IPS DF 4.7 (cell line): ENCODE data around the gene PDZD4.

Experiments used
- DNase-seq: peaks from one replicate; pipeline ENCODE4 v3.0.0-alpha.2; 2013; ENCODE audit warnings: low spot score; ENCODE audit errors: extremely low read depth

PDZD4 gene

DNA sequence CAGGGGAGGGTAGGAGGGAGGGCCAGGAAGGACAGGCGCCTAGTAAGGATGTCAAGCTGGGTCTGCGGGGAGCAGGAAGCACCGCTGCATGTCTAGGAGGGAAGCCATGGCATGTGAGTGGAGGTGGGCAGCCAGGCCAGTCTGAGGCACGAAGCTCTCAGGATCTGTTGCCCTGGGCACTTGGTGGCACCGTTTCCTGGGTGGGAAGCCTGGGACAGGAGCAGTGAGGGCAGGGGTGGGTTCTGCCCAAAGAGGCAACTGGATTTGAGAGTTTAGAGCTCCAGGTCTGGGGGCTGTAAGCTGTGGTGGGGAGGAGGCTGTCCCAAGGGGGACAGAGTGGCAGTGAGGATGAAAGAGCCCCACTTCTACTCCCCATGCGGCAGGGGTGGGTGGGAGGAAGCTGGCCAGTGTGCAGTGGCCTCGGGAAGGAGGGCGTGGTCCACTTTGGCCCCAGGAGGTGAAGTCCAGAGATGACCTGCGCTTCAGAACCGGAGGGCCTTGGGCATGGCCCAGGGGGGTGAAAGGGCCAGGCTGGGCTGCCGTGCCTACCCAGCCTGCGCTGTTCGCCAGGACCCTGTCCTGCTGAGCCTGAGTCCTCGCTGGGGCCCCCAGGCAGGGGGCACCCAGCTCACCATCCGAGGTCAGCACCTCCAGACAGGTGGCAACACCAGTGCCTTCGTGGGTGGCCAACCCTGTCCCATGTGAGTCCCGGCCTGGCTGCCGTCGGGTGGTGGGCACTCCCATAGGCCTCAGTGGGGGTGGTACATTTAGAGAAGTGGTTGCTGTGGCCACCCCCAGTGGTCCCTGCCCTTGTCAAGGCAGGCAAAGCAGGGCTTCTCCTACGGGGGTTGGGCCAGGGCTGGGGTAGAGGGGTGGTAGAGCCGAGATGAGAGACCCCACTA is 57.8 kb downstream of the PDZD4 start:
- DNase-seq = no peak

DNA sequence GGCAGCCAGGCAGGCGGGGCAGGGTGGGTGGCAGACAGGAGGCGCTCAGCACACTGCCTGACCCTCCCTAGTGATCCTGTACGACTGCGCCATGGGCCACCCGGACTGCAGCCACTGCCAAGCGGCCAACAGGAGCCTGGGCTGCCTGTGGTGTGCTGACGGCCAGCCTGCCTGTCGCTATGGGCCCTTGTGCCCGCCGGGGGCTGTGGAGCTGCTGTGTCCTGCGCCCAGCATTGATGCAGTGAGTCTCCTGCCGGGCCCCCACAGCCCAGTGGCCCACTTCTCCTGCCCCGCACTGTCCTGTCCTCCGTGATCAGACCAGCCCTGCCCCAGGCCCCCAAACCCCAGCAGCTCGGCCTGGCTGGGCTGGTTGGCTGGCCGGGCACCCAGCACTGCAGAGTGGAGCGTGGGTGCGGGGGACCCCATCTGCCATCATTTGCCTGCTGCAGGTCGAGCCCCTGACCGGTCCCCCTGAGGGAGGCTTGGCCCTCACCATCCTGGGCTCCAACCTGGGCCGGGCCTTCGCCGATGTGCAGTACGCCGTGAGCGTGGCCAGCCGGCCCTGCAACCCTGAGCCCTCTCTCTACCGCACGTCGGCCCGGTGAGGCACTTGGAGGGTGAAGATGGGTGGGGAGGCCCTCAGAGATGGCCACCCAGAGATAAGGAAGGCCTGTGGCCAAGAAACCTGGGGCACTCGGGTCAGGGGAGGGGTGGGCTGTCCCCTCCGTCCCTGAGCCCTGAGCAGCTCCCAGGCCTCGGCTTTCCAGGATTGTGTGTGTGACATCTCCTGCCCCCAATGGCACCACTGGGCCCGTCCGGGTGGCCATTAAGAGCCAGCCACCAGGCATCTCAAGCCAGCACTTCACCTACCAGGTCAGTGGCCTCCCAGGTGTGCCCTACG is 58.7 kb downstream of the PDZD4 start:
- no peak for DNase-seq

DNA sequence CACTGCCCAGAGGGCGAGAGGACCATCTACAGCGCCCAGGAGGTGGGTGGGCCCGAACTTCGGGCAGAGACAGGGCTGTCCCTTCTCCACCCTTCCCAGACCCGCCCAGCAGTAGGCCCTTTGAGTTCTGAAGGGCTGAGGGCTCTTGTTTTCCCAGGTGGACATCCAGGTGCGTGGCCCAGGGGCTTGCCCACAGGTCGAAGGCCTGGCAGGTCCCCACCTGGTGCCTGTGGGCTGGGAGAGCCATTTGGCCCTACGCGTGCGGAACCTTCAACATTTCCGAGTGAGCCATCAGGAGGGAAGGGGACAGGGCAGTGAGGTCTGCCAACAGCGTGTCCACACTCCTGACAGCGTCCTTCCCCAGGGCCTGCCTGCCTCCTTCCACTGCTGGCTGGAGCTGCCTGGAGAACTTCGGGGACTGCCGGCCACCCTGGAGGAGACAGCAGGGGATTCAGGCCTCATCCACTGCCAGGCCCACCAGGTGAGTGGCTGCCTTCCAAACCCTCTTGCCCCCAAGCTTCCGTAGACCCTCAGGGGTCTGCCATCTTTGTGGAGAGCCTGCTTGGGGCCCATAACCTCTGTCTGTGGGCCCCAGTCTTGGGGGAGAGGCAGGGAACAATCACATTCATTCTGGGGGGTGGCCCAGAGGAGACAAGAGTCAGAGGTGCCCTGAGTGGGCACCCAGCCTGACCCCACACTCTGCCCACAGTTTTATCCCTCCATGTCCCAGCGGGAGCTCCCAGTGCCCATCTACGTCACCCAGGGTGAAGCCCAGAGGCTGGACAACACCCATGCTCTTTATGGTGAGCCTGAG is 59.5 kb downstream of the PDZD4 start:
- DNase-seq = no peak

DNA sequence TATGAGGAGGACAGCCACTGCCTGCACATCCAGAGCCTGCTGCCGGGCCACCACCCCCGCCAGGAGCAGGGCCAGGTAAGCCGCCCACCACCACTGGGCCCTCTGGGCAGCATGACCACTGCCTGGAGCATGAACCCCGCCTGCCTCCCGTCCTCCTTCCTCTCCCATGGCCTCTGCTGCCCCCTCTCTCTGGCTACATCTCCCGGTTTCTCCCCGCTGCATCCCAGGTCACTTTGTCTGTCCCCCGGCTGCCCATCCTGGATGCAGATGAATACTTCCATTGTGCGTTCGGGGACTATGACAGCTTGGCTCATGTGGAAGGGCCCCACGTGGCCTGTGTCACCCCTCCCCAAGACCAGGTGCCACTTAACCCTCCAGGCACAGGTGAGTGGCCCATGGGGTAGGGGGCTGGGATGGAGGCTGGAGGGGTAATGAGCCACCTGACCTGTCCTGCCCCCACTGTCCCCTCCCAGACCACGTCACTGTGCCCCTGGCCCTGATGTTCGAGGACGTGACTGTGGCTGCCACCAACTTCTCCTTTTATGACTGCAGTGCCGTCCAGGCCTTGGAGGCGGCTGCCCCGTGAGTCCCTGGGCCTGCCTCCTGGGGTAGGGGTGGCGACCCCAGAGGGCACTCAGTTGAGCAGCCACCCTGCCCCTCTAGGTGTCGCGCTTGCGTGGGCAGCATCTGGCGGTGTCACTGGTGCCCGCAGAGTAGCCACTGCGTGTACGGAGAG is 60.3 kb downstream of the PDZD4 start:
- DNase-seq = no peak

DNA sequence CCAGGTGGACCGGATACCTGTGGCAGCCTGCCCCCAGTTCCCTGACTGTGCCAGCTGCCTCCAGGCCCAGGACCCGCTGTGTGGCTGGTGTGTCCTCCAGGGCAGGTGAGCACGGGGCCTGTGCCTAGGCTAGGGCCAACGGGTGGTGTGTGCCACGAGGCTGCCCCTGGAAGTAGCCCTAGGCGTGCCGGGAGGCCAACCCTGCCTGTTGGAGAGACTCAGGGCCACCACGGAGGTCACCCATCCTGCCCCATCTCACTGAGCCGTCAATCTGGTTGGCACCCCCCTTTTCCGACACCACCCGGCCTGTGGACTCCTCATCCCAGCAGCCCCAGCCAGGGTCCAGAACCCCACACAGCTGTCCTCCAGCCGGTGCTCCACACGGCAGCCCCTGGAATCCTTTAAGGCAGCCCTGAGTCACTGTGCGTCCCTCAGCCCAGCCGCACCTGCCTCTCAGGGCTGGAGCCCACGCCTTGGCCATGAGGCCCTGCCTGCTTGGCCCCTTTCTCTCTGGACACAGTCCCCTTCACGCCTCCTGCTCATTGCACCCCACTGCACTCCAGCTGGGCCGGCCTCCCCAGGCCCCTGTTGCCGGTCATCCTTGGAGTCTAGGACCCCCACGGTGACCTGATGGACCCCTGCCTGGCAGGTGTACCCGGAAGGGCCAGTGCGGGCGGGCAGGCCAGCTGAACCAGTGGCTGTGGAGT is 61.0 kb downstream of the PDZD4 start:
- no peak for DNase-seq

DNA sequence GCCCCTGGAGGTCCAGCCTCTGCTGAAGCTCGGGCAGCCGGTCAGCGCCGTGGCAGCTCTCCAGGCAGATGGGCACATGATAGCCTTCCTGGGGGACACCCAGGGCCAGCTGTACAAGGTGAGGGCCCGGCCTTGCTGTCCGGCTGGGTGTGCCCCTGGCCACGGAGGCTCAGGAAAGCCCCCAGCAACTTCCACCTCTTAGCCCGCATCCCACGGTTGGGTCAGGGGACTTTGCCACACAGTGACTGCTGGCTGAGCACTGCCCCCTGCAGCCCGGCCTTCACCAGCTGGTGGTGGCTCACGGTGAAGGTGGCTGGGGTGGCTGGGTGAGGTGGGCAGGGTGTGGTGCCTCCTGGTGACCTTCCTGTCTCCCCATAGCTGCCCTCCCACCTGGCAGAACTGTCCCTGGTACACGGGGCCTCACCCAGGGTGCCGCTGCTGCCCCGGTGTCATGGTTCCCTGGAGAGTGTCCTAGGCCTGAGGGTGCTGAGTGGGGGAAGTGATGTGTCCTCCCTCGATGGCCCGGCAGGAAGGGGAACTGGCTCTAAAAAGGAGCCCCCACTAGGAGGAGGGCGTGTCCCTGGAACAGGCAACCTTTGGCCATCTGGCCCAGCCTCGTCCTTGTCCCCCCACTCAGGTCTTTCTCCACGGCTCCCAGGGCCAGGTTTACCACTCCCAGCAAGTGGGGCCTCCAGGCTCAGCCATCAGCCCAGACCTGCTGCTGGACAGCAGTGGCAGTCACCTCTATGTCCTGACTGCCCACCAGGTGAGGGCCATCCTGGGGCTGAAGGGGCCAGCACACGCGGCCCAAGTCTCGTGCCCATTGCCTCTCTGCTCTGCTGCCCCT is 61.8 kb downstream of the PDZD4 start:
- no peak for DNase-seq

DNA sequence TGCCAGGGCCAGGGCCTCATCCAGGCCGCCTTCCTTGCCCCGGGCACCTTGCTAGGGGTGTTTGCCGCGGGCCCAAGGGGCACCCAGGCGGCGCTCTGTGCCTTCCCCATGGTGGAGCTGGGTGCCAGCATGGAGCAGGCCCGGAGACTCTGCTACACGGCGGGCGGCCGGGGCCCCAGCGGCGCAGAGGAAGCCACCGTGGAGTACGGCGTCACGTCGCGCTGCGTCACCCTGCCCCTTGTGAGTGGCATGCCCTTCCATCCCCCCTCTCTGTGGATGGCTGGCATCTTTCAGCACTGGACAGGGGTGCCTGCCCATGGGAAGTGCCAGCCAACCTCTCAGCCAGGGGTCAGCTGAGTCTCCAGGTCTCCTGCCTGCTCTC is 62.7 kb downstream of the PDZD4 start:
- no peak for DNase-seq

DNA sequence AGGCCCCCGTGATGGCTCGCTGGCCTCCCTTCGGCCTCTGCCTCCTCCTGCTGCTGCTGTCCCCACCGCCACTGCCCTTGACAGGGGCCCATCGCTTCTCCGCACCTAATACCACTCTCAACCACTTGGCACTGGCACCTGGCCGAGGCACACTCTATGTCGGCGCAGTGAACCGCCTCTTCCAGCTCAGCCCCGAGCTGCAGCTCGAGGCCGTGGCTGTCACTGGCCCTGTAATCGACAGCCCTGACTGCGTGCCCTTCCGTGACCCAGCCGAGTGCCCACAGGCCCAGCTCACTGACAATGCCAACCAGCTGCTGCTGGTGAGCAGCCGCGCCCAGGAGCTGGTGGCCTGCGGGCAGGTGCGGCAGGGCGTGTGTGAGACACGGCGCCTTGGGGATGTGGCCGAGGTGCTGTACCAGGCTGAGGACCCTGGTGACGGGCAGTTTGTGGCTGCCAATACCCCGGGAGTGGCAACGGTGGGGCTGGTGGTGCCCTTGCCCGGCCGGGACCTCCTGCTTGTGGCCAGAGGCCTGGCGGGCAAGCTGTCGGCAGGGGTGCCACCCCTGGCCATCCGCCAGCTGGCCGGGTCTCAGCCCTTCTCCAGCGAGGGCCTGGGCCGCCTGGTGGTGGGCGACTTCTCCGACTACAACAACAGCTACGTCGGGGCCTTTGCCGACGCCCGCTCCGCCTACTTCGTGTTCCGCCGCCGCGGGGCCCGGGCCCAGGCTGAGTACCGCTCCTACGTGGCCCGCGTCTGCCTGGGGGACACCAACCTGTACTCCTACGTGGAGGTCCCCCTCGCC is 63.3 kb downstream of the PDZD4 start:
- no peak for DNase-seq

DNA sequence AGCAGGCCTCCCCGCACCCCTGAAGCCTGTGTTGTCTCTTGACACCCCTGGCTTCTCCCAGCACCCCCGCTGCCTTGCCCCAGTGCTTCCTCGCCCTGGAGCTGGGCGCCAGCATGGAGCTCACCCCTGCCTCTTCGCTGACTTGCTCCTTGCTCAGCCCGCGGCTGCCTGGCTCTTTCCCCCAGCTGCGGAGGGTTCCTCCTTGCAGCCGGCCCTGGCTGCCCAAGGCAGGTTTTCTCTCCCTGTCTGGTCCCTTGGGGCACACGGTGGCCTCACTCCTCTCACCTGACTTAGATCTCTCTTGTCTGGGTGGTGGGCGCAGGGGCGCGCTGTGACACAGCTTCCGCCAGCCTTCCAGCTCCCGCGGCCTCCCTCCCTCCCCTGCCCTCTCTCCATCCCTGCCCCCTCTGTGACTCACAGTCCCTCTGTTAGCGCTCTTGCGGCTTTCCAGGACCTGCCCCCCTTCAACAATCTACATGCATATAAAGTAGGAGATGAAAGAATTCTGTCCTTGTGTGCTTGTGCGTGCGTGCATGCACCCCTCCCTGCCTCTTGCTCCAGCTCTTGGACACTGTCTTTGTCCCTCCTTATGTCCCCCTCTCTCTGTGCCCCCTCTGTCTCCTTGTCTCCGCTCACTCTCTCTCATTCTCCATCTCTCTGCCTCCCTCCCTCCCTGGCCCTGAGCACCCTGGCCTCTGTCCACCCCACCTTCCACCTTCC is 64.1 kb downstream of the PDZD4 start:
- DNase-seq = no peak

DNA sequence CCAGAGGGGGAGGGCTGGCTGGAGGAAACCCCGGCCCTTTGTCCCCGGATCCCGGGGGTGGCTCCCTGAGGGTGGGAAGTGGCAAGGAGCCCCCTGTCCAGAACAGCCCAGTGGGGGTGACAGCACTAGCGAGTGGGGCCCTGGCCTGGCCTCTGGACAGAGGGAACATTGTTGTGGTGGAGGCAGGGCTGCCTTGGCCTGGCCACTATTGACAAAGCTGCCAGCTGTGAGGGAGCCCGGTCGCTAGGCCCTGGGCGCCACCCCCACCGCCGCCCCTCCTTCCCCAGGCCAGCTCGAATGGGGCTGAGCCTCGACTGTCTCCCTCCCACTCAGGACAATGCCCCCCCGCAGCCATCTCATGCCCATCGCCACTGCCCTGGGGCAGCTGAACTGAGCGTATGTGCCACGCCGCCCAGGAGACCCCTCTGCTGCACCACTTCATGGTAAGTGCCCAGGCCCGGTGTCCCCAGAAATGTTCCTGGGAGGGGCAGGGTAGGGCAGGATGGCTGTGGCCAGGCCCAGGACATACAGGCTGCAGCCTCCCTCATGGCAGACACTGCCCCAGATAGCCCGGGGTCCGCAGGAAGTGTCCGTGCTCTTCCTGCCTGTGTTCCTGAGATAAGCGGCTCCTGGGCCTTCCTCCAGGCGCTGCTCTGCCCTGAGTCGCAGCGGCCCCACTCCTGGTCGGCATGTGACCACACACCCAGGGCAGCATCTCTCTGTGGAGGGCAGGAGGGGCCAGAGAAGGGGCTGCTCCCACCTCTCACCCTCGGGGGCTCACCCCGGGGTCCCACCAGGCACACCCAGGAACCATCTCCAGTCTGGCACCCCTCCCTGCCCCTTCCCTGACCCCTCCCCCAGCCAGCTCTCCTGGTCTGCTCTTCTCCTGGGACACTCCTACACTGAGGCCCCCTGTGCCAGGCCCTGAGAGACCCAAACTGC is 64.9 kb downstream of the PDZD4 start:
- no peak for DNase-seq

DNA sequence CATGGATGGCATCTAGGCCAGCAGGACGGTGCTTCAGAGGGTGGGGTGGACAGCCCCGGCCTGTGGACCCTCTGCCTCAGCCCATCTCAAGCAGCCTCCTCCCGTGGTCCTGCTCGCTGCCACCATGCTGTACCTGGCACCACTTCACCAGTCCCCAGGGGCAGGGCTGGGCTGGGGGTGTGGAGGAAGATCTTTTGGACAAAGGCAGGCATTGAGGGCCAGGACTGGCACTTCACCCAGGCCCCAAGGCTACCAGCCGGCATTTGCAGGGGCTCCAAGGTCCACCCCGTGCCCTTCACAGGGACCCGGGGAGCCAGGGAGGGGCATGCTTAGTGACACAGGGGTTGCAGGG is 65.6 kb downstream of the PDZD4 start:
- no peak for DNase-seq

DNA sequence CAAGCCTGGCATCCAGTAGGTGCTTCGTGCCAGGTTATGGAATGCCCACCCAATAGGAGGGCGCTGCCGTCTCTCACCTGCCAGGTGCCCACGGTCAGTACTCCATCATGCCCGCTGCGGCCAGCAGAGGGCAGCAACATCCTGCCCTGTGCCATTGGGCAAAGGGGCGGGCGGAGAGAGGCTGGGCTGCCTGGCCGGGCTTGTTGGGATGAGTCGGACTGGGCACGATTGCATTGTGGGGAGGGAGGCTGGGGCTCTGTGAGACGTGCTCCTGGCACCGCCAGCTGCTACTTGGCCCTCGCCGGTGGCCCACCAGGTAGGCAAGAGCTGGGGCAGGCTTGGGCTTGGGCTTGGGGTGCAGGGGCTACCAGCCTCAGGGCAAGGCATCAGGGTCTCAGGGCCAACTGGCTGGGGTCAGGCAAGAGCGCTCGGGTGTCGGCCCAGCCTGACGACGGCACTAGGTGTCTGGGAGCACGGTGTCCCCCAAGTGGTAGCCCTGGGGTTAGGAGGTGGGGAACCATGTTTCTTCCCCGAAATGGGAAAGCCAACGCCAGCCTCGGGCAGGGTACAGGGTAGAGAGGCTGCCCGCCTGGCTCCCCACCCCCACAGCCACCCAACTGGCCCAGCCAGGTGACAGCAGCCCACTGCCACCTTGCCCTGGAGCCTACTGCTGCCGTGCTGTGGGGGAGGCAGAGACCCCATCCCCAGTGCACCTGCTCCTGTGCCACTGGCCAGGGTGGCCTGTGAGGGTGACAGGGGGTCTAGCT is 66.2 kb downstream of the PDZD4 start, which contains the start of gene PLXNB3:
PLXNB3 (plus strand) TSS at position 261 of the 767 bp plus-strand sequence. CDS start 1,287 bp downstream, outside the sequence.
- no peak for DNase-seq

DNA sequence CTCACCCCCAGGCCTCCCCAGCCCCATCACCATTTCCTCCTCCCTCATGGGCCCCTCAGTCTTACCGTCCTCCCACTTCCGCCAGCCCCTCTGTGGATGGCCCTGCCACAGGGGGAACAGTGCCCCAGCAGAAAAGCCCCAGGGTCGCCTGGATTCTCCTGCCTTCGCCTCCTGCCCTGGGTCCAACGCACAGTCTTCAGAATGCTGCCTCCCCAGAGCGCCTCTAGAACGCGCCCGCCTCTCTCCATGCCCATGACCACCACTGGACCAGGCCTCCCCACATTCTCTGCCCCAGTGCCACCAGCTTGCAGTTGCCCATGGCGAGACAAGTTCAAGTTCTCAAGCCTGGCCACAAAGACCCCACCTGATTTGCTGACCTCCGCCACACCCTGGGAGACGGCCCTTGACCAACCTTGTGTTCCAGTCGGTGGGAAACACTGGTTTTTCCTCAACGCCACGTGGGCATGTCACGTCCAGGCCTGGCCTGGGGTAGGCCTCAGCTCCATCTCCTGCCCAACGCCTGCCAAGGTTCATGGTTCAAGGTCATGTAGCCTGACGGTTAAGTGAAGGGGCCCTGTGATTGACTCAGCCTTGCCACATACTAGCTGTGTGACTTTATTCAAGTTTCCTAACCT is 66.9 kb downstream of the PDZD4 start:
- DNase-seq = no peak

DNA sequence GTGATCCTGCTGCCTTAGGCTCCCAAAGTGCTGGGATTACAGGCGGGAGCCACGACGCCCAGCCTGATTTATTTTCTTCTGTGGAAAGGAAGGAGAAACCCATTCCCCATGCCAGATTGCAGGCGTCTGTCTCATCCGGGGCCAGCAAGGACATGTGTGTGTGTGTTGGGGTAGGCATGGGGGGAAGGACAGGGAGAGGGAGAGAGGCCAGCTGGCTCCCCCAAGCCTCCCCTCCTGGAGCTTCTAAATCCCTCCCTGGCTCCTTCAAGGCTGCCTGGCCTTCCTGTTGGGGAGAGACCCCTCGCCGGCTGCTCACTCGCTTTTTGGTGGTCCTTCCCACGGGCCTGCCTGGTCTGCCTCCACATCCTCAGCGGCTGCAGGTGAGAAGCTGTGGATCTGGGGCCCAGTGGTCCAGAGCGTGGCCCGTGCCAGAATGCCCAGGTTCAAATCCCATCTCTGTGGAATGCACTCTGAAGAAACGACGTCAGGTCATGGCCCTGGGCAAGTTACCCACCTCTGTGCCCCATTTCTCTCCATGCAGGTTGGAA is 67.6 kb downstream of the PDZD4 start:
- DNase-seq = no peak

DNA sequence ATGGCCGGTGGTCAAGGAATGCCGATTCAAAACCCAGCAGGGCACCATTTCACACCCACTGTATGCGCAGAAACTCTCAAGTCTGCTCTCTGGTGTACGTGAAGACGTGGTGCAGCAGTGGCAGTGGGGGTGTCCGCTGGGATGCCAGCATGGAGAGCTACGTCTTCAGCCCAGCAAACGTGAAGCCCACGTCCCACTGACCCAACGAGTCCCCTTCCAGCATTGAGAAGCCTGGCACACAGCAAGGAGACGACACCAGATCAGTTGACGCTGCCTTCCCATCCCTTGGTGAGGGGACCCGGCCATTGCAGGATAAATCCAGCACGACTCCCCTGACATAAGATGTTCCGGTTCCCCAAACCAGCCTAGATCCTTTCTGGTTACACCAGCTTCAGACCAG is 68.5 kb downstream of the PDZD4 start:
- DNase-seq = no peak
